Panc1 (cell line): ENCODE results near the gene ELFN2. TPM values are rescaled to one million over a fixed set of nuclear protein-coding genes. Genes with fewer than 3 reads are reported as not detected.

ENCODE experiments used
- ATAC-seq: fragments of 200-7000 bp; cut with Tn5 transposase; 2 replicates; pipeline ENCODE4 v1.9.1; 2020; ENCODE audit warnings: mild to moderate bottlenecking, moderate library complexity
- BruUV-seq: library from RNA; stranded (reverse); fragments of 400-500 nt; replicated peaks from 2 replicates; lab custom pipeline; 2021; lab: Mats Ljungman, UMichigan
- CTCF ChIA-PET: fragments of 300-600 bp; sonication (Branson Sonifier 250); formaldehyde crosslinking; loops from one replicate; lab custom pipeline; 2022; ENCODE audit warnings: antibody characterized with exemption; lab: Charles Lee
- POLR2A ChIA-PET: fragments of 300-600 bp; sonication (Branson Sonifier 250); formaldehyde crosslinking; loops from one replicate; lab custom pipeline; 2022; ENCODE audit warnings: antibody characterized with exemption; lab: Charles Lee
- DNase-seq: peaks from one replicate; pipeline ENCODE4 v3.0.0-alpha.2; 2010; ENCODE audit warnings: low read depth, low spot score
- H3K27ac ChIP-seq: 2 replicates; pipeline ENCODE4 v1.5.1; 2011; ENCODE audit warnings: mild to moderate bottlenecking, low read length, inconsistent platforms
- H3K27me3 ChIP-seq: fragments of 200-500 bp; sonication (Bioruptor generic); 2 replicates; pipeline ENCODE4 v1.6.0; 2014; ENCODE audit warnings: low read length, inconsistent platforms; ENCODE audit not compliant: control insufficient read depth, insufficient read depth
- H3K36me3 ChIP-seq: fragments of 200-500 bp; sonication (Bioruptor generic); 2 replicates; pipeline ENCODE4 v1.5.1; 2014; ENCODE audit warnings: inconsistent platforms, mild to moderate bottlenecking, low read length, moderate library complexity; ENCODE audit not compliant: control insufficient read depth, insufficient read depth
- H3K4me1 ChIP-seq: 2 replicates; pipeline ENCODE4 v1.5.1; 2011; ENCODE audit warnings: inconsistent platforms, mild to moderate bottlenecking, low read length, moderate library complexity; ENCODE audit not compliant: control insufficient read depth, insufficient read depth
- H3K4me3 ChIP-seq, 2 experiments: 2 replicates each; pipeline ENCODE4 v1.5.1; 2011 to 2012; ENCODE audit warnings: low read depth in 2 of 2, low read length in 2 of 2, mild to moderate bottlenecking in 2 of 2, inconsistent platforms in 1 of 2, moderate library complexity in 1 of 2
- H3K9me3 ChIP-seq: fragments of 200-500 bp; sonication (Bioruptor generic); 2 replicates; pipeline ENCODE4 v1.5.1; 2014; ENCODE audit warnings: low read depth, mild to moderate bottlenecking, inconsistent platforms, low read length, moderate library complexity; ENCODE audit not compliant: control insufficient read depth, insufficient read depth
- POLR2AphosphoS5 ChIP-seq: IDR thresholded peaks from 2 replicates; pipeline ENCODE4 v1.6.1; 2012; ENCODE audit warnings: mild to moderate bottlenecking, low read depth, low read length, moderate library complexity
- SIN3A ChIP-seq: IDR thresholded peaks from 2 replicates; pipeline ENCODE4 v1.6.1; 2012; ENCODE audit warnings: low read depth, mild to moderate bottlenecking, low read length, moderate library complexity, borderline replicate concordance; ENCODE audit not compliant: insufficient read depth
- TCF7L2 ChIP-seq: IDR thresholded peaks from 2 replicates; pipeline ENCODE4 v1.6.1; 2011; ENCODE audit warnings: mild to moderate bottlenecking, low read depth, low read length, inconsistent platforms
- in situ Hi-C: cut with HindIII; loops from 2 replicates; pipeline ENCODE4 v1.10.0; 2016; ENCODE audit warnings: low sequenced_read_pairs, low pct_unique_long_range_greater_than_20kb
- intact Hi-C: fragments of 100-400 bp; cut with micrococcal nuclease; formaldehyde crosslinking; loops from one replicate; pipeline ENCODE4 v1.10.0; 2022; ENCODE audit not compliant: unreplicated experiment
- total RNA-seq: library from RNA; stranded (reverse); gene quantifications from one replicate; pipeline ENCODE4 v1.2.1, GENCODE V29; 2021; ENCODE audit not compliant: unreplicated experiment
- TF ChIP-seq, protein P1 (sequence below): fragments of 450-650 bp; IDR thresholded peaks from 2 replicates; pipeline ENCODE4 v1.5.1; 2017; ENCODE audit warnings: mild to moderate bottlenecking
- TF ChIP-seq, protein P2 (sequence below), 2 experiments: IDR thresholded peaks; 2 replicates each; pipeline ENCODE4 v1.6.1; 2011 to 2012; ENCODE audit warnings: low read depth in 2 of 2, control low read depth in 1 of 2, low read length in 1 of 2, mild to moderate bottlenecking in 1 of 2, moderate library complexity in 1 of 2; ENCODE audit not compliant: insufficient read depth in 1 of 2

Gene ELFN2
- total RNA-seq, 1 experiment from 2014 or later, result 2.9 TPM

DNA sequence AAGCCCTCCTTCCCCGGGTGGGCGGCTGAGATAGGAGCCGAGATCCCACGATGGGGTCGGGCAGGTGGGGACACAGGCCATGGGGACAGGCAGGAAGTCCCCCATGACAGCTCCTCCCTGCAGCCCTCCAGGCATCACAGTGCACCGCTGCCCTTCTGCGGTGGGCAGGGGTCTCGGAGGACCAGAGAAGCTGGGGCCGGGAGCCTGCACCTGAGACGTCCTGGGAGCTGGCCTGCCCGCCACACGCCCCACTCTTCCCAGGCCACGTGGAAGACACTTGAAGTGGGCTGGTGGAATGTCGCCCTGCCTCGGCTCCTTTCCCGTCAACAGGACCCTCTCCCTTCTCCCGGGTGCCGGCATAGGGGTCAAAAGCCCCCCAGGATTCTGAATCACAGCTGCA lies 55.4 kb downstream of the ELFN2 start:
- H3K36me3 ChIP-seq, result no peaks in the 10 kb centered on the region
- no peak for DNase-seq
- no peak overlapping the region for H3K27ac ChIP-seq
- intact Hi-C loops (no loop called here), in situ Hi-C loops (no loop called here)
- CTCF ChIA-PET, result no interaction called here
- H3K4me3 ChIP-seq, result no peak overlapping the region
- no peaks in the 10 kb centered on the region for H3K27me3 ChIP-seq
- no peak for ATAC-seq
- no peaks in the 10 kb centered on the region for H3K9me3 ChIP-seq
- TF ChIP-seq POLR2AphosphoS5, result no peak
- TF ChIP-seq SIN3A, result no peak
- no peak for TF ChIP-seq TCF7L2
- TF ChIP-seq, protein P1, sequence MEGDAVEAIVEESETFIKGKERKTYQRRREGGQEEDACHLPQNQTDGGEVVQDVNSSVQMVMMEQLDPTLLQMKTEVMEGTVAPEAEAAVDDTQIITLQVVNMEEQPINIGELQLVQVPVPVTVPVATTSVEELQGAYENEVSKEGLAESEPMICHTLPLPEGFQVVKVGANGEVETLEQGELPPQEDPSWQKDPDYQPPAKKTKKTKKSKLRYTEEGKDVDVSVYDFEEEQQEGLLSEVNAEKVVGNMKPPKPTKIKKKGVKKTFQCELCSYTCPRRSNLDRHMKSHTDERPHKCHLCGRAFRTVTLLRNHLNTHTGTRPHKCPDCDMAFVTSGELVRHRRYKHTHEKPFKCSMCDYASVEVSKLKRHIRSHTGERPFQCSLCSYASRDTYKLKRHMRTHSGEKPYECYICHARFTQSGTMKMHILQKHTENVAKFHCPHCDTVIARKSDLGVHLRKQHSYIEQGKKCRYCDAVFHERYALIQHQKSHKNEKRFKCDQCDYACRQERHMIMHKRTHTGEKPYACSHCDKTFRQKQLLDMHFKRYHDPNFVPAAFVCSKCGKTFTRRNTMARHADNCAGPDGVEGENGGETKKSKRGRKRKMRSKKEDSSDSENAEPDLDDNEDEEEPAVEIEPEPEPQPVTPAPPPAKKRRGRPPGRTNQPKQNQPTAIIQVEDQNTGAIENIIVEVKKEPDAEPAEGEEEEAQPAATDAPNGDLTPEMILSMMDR, result no peak
- no TSS peak for BruUV-seq
- POLR2A ChIA-PET, result no interaction called here
- no peaks in the 10 kb centered on the region for H3K4me1 ChIP-seq

DNA sequence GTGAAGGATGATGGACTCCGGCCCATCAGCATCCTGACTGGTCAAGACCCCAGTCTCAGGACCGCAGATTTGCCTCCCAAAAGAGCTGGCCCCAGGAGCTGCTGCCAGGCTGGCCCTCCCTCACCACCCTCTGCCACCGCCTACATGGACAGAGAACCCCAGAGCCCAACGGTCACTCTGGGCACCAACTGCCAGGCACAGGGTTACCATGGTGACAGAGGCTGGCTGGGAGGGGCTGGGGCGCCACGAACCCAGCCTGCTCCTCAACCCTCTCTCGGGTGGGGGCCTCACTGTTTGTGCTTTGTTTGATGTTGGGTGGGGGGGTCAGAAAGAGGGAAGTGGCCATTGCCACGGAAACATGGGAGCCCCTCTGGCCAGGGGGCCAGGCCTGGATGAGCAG lies 55.8 kb downstream of the ELFN2 start:
- POLR2A ChIA-PET, result no interaction called here
- Histone ChIP-seq H3K4me3 (no peak overlapping the region), H3K4me1 (no peaks in the 10 kb centered on the region), H3K36me3 (no peaks in the 10 kb centered on the region), H3K27ac (no peak overlapping the region), H3K9me3 (no peaks in the 10 kb centered on the region), H3K27me3 (no peaks in the 10 kb centered on the region)
- BruUV-seq, result no TSS peak
- TF ChIP-seq SIN3A (no peak), POLR2AphosphoS5 (no peak), TCF7L2 (no peak)
- TF ChIP-seq, protein P2, sequence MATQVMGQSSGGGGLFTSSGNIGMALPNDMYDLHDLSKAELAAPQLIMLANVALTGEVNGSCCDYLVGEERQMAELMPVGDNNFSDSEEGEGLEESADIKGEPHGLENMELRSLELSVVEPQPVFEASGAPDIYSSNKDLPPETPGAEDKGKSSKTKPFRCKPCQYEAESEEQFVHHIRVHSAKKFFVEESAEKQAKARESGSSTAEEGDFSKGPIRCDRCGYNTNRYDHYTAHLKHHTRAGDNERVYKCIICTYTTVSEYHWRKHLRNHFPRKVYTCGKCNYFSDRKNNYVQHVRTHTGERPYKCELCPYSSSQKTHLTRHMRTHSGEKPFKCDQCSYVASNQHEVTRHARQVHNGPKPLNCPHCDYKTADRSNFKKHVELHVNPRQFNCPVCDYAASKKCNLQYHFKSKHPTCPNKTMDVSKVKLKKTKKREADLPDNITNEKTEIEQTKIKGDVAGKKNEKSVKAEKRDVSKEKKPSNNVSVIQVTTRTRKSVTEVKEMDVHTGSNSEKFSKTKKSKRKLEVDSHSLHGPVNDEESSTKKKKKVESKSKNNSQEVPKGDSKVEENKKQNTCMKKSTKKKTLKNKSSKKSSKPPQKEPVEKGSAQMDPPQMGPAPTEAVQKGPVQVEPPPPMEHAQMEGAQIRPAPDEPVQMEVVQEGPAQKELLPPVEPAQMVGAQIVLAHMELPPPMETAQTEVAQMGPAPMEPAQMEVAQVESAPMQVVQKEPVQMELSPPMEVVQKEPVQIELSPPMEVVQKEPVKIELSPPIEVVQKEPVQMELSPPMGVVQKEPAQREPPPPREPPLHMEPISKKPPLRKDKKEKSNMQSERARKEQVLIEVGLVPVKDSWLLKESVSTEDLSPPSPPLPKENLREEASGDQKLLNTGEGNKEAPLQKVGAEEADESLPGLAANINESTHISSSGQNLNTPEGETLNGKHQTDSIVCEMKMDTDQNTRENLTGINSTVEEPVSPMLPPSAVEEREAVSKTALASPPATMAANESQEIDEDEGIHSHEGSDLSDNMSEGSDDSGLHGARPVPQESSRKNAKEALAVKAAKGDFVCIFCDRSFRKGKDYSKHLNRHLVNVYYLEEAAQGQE (IDR thresholded peaks at IDR 0.05; ENCODE audit: insufficient read depth in 1 of 2, low read depth in 2 of 2, low read length in 1 of 2), result no peak
- TF ChIP-seq, protein P1, result no peak
- no peak for ATAC-seq
- intact Hi-C loops (no loop called here), in situ Hi-C loops (no loop called here)
- CTCF ChIA-PET, result no interaction called here
- DNase-seq, result no peak
